Upper lobe of left lung (tissue), 4 donors: Measurements from ENCODE around the gene ABHD4.

Experiments used
- CTCF ChIP-seq, 6 experiments: fragments of 450-650 bp in 4 of 6; fragments of 200-600 bp in 2 of 6; sonication (generic) in 2 of 6; IDR thresholded peaks; one replicate each; pipeline ENCODE4 v1.5.1; 2016 to 2019; ENCODE audit warnings: antibody characterized with exemption in 6 of 6
- EP300 ChIP-seq, 4 donors: sonication (generic); formaldehyde crosslinking; IDR thresholded peaks; one replicate each; pipeline ENCODE4 v1.5.1; 2017; ENCODE audit warnings: antibody characterized with exemption in 4 of 4, control low read depth in 2 of 4
- POLR2A ChIP-seq, 4 donors: fragments of 450-650 bp; IDR thresholded peaks; one replicate each; pipeline ENCODE4 v1.5.1; 2016 to 2017; ENCODE audit warnings: antibody characterized with exemption in 4 of 4, mild to moderate bottlenecking in 2 of 4
- POLR2AphosphoS5 ChIP-seq, 2 donors: sonication (generic); formaldehyde crosslinking; IDR thresholded peaks; one replicate each; pipeline ENCODE4 v1.5.1; 2017; ENCODE audit warnings: antibody characterized with exemption in 2 of 2

DNA sequence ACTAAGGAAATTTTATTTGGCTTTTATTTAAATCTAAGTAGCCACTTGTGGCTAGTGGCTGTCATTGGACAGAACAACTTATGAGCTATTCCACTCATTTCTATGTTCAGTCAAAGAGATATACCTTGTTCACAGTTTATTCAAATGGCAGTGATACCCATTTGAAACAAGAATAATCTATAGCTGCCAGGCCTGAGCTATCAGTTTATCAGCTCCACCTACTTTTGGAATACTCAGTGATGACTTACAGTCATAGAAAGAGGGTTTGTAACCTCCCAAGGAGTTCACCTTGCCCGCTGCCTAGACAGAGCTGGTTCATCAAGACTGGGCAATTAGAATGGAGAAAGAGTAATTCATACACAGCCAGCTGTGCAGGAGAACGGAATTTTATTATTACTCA, 4.5 kb upstream of the ABHD4 start:
- TF ChIP-seq CTCF (IDR thresholded peaks at IDR 0.05) (no peak), POLR2A (IDR thresholded peaks at IDR 0.05) (no peak), POLR2AphosphoS5 (IDR thresholded peaks at IDR 0.05) (no peak), EP300 (IDR thresholded peaks at IDR 0.05) (no peak)
